Mesendoderm (in vitro differentiated cells): ENCODE data around the gene OR2A5. TPM values are rescaled to one million over a fixed set of nuclear protein-coding genes. Genes with fewer than 3 reads are reported as not detected.

Experiments
- DNase-seq: peaks from one replicate; pipeline ENCODE4 v3.0.0; 2013
- H2AK5ac ChIP-seq: 2 replicates; pipeline ENCODE4 v1.6.1; 2013; ENCODE audit warnings: low read length, inconsistent platforms
- H2BK120ac ChIP-seq: 2 replicates; pipeline ENCODE4 v1.6.1; 2013; ENCODE audit warnings: low read depth, mild to moderate bottlenecking, low read length, moderate library complexity, mixed read lengths
- H2BK15ac ChIP-seq: replicated peaks from 2 replicates; pipeline ENCODE4 v1.6.1; 2013; ENCODE audit warnings: low read depth, mild to moderate bottlenecking, moderate library complexity
- H2BK5ac ChIP-seq: 2 replicates; pipeline ENCODE4 v1.6.1; 2013; ENCODE audit warnings: low read length, inconsistent platforms
- H3K18ac ChIP-seq: 2 replicates; pipeline ENCODE4 v1.6.1; 2013; ENCODE audit warnings: mild to moderate bottlenecking, low read length, mixed read lengths
- H3K23ac ChIP-seq: one replicate; pipeline ENCODE4 v1.6.1; 2013; ENCODE audit warnings: low read length
- H3K27ac ChIP-seq: 2 replicates; pipeline ENCODE4 v1.5.1; 2013; ENCODE audit warnings: low read depth, mild to moderate bottlenecking, inconsistent platforms, low read length, moderate library complexity
- H3K27me3 ChIP-seq: 2 replicates; pipeline ENCODE4 v1.6.1; 2013; ENCODE audit warnings: low read length, control low read depth, mild to moderate bottlenecking, inconsistent platforms; ENCODE audit not compliant: insufficient read depth, poor library complexity
- H3K36me3 ChIP-seq: 2 replicates; pipeline ENCODE4 v1.6.1; 2013; ENCODE audit warnings: low read length, inconsistent platforms; ENCODE audit not compliant: control insufficient read depth, insufficient read depth
- H3K4ac ChIP-seq: one replicate; pipeline ENCODE4 v1.6.1; 2013; ENCODE audit warnings: low read depth, mild to moderate bottlenecking, low read length, moderate library complexity
- H3K4me1 ChIP-seq: 2 replicates; pipeline ENCODE4 v1.6.1; 2013; ENCODE audit warnings: low read depth, low read length, inconsistent platforms; ENCODE audit not compliant: control insufficient read depth
- H3K4me2 ChIP-seq: 2 replicates; pipeline ENCODE4 v1.6.1; 2013; ENCODE audit warnings: low read length
- H3K4me3 ChIP-seq: 2 replicates; pipeline ENCODE4 v1.5.1; 2013; ENCODE audit warnings: mild to moderate bottlenecking, low read length
- H3K56ac ChIP-seq: one replicate; pipeline ENCODE4 v1.6.1; 2013; ENCODE audit warnings: low read length
- H3K79me1 ChIP-seq: 2 replicates; pipeline ENCODE4 v1.6.1; 2013; ENCODE audit warnings: low read length, inconsistent platforms
- H3K79me2 ChIP-seq: 2 replicates; pipeline ENCODE4 v1.6.1; 2013; ENCODE audit warnings: mild to moderate bottlenecking, low read length; ENCODE audit not compliant: control insufficient read depth, insufficient read depth
- H3K9ac ChIP-seq: 2 replicates; pipeline ENCODE4 v1.6.1; 2013; ENCODE audit warnings: low read length, inconsistent platforms
- H4K5ac ChIP-seq: one replicate; pipeline ENCODE4 v1.6.1; 2013; ENCODE audit warnings: low read length
- H4K8ac ChIP-seq: one replicate; pipeline ENCODE4 v1.6.1; 2013; ENCODE audit warnings: low read depth, mild to moderate bottlenecking, control low read depth, low read length, moderate library complexity
- small RNA-seq: library from polyadenylated mRNA; stranded (forward); fragments of <200 nt; extraction: miRNeasy Mini kit (QIAGEN cat#:217004); gene quantifications from one replicate; pipeline ENCODE3, GENCODE V24; 2013; ENCODE audit not compliant: insufficient read depth

OR2A5 gene

DNA sequence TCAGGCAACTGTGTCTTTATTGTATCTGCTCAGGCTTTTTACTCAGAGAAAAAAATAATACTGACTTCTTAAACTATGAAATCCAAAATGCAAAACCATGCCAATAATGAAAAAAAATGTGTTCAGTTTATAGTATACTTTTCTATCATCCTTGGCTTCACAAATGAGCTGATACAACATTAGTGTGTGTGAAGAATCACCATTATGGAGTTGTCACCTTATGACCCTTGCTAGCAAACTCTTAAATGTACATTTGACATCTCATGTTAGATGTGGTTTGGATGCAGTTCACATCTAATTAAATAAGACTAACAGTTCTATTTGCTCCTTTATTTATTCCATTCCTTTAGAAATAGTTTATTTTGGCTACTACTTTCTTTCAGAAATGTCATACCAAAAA, 56.5 kb downstream of the OR2A5 start:
- Histone ChIP-seq H3K27me3 (no peaks in the 10 kb centered on the region), H3K4me3 (no peak overlapping the region), H3K4me1 (no peaks in the 10 kb centered on the region), H4K8ac (no peak overlapping the region), H3K79me2 (no peaks in the 10 kb centered on the region), H4K5ac (no peak overlapping the region), H3K79me1 (no peaks in the 10 kb centered on the region), H3K18ac (no peak overlapping the region), H2BK15ac (no peak overlapping the region), H2AK5ac (no peak overlapping the region), H3K56ac (no peak overlapping the region), H2BK120ac (no peak overlapping the region), H2BK5ac (no peak overlapping the region), H3K9ac (no peak overlapping the region), H3K4ac (no peak overlapping the region), H3K27ac (no peak overlapping the region), H3K23ac (no peak overlapping the region), H3K36me3 (no peaks in the 10 kb centered on the region), H3K4me2 (no peak overlapping the region)
- DNase-seq: no peak

Small RNA genes lying within 50 kb of the gene (small RNA-seq; reads per million reads assigned to genes)
- not detected for gene OR2A41P
